Brain pericyte (primary cell): ENCODE results near the gene SLC6A2.
"Not testable (repeated sequence)": the region's sequence is repeated elsewhere in the genome, so short reads cannot be mapped to it uniquely, and the experiment has no call there.

Experiments used
- DNase-seq: peaks from one replicate; pipeline ENCODE4 v3.0.0-alpha.2; 2012; ENCODE audit warnings: low read depth, low spot score

The SLC6A2 gene

GRCh38 chr16:55711959-55712876 is 56.4 kb downstream of the SLC6A2 start:
- DNase-seq = no peak

- no peak for DNase-seq
Measured at GRCh38 chr16:55713103-55713502, 57.3 kb downstream of the SLC6A2 start.

- DNase-seq = no peak
Measured at GRCh38 chr16:55717326-55717725, 61.5 kb downstream of the SLC6A2 start.

- no peak for DNase-seq
Measured at GRCh38 chr16:55725055-55725777, 69.4 kb downstream of the SLC6A2 start.

DNA sequence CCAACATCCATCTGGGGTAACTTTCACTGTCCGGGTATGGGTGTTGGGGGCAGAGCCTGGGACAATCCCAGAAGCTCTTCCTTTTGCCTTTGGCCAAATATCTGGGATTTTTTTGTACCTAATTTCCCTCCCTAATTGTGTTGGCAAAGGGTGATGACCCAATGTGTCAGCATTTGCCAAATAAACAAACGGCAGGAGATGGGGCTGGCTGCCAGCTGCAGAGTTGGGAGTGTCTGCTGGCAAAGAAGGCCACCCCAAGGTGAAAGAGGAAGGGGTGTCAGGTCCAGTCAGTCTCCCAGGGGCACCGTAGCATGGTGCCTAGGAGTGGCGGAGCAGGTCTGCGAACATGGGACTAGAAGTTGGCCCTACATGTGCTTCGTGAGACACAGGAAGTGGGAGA is 73.0 kb downstream of the SLC6A2 start:
- no peak for DNase-seq

- no peak for DNase-seq
Measured at GRCh38 chr16:55730115-55730514, 74.3 kb downstream of the SLC6A2 start.

GRCh38 chr16:55732496-55732895 is 76.7 kb downstream of the SLC6A2 start:
- no peak for DNase-seq

GRCh38 chr16:55734665-55735064 is 78.9 kb downstream of the SLC6A2 start:
- no peak for DNase-seq

- no peak for DNase-seq
Measured at GRCh38 chr16:55735120-55735781, 79.5 kb downstream of the SLC6A2 start.

- DNase-seq = no peak
Measured at GRCh38 chr16:55736671-55737070, 80.9 kb downstream of the SLC6A2 start.

- no peak for DNase-seq
Measured at GRCh38 chr16:55737318-55737717, 81.5 kb downstream of the SLC6A2 start.

GRCh38 chr16:55737966-55738365 is 82.2 kb downstream of the SLC6A2 start:
- DNase-seq = no peak

DNA sequence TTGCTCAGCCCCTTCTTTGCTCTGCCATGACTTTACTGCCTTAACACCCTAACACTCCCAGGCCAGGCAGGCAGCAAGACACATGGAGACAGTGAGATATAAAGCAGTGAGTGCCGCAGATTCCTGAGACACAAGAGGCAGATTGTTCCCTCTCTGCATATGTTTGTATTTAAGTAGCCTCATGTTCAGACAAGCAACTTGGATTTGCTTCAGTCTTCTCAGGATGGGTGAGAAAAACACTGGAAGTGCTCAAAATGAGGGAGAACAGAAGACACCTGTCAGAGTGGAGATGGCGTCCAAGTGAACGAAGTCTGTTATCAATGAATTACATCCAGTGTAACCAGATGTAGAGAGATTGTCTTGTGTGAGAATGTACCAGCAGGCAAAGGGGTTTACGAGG is 90.3 kb downstream of the SLC6A2 start:
- DNase-seq = no peak

- no peak for DNase-seq
Measured at GRCh38 chr16:55747785-55748184, 92.0 kb downstream of the SLC6A2 start.

GRCh38 chr16:55752465-55753144 is 96.8 kb downstream of the SLC6A2 start:
- DNase-seq = not testable (repeated sequence)

GRCh38 chr16:55753145-55753631 is 97.4 kb downstream of the SLC6A2 start:
- not testable (repeated sequence) for DNase-seq
